Mucosa of stomach (tissue), 1 donor: ENCODE data around the gene TOR2A.

Experiments used
- H3K27me3 ChIP-seq: one replicate; pipeline ENCODE4 v1.7.0; 2013; ENCODE audit warnings: mild to moderate bottlenecking, low read length; ENCODE audit not compliant: control insufficient read depth, insufficient read depth
- H3K36me3 ChIP-seq: one replicate; pipeline ENCODE4 v1.7.0; 2013; ENCODE audit warnings: low read length; ENCODE audit not compliant: control insufficient read depth, insufficient read depth
- H3K4me1 ChIP-seq: one replicate; pipeline ENCODE4 v1.7.0; 2013; ENCODE audit warnings: mild to moderate bottlenecking, low read length; ENCODE audit not compliant: control insufficient read depth, insufficient read depth
- H3K4me3 ChIP-seq: one replicate; pipeline ENCODE4 v1.7.0; 2013; ENCODE audit warnings: low read length
- H3K9ac ChIP-seq: one replicate; pipeline ENCODE4 v1.7.0; 2013; ENCODE audit warnings: mild to moderate bottlenecking, low read length, moderate library complexity
- H3K9me3 ChIP-seq: one replicate; pipeline ENCODE4 v1.7.0; 2013; ENCODE audit warnings: mild to moderate bottlenecking, low read length, moderate library complexity; ENCODE audit not compliant: control insufficient read depth
- donor health status: Pancreatic carcinoma.

Gene TOR2A

GRCh38 chr9:127773981-127774380 is 38.9 kb upstream of the TOR2A start:
- no peak overlapping the region for H3K4me3 ChIP-seq
- H3K36me3 ChIP-seq, result no peaks in the 10 kb centered on the region
- no peaks in the 10 kb centered on the region for H3K9me3 ChIP-seq
- H3K4me1 ChIP-seq, result peaks cover 16% of the 10 kb centered on the region
- no peaks in the 10 kb centered on the region for H3K27me3 ChIP-seq
- no peak overlapping the region for H3K9ac ChIP-seq

- H3K27me3 ChIP-seq, result no peaks in the 10 kb centered on the region
- peaks cover 12% of the 10 kb centered on the region for H3K4me1 ChIP-seq
- no peaks in the 10 kb centered on the region for H3K36me3 ChIP-seq
- no peaks in the 10 kb centered on the region for H3K9me3 ChIP-seq
- no peak overlapping the region for H3K9ac ChIP-seq
- H3K4me3 ChIP-seq, result no peak overlapping the region
Observed at GRCh38 chr9:127773272-127773671, 38.2 kb upstream of the TOR2A start.

- no peaks in the 10 kb centered on the region for H3K9me3 ChIP-seq
- peaks cover 12% of the 10 kb centered on the region for H3K4me1 ChIP-seq
- no peaks in the 10 kb centered on the region for H3K36me3 ChIP-seq
Observed at GRCh38 chr9:127772603-127773002, 37.5 kb upstream of the TOR2A start.

GRCh38 chr9:127771570-127772189 is 36.6 kb upstream of the TOR2A start:
- no peaks in the 10 kb centered on the region for H3K36me3 ChIP-seq
- no peaks in the 10 kb centered on the region for H3K9me3 ChIP-seq
- H3K4me3 ChIP-seq, result no peak overlapping the region
- no peaks in the 10 kb centered on the region for H3K27me3 ChIP-seq
- H3K4me1 ChIP-seq, result peaks cover 12% of the 10 kb centered on the region
- H3K9ac ChIP-seq, result no peak overlapping the region

More at GRCh38 chr9:127772603-127773002, 37.5 kb upstream of the TOR2A start:
- Histone ChIP-seq H3K27me3 (no peaks in the 10 kb centered on the region), H3K9ac (no peak overlapping the region), H3K4me3 (no peak overlapping the region)

GRCh38 chr9:127770905-127771569 is 35.9 kb upstream of the TOR2A start:
- Histone ChIP-seq H3K9me3 (no peaks in the 10 kb centered on the region), H3K27me3 (no peaks in the 10 kb centered on the region), H3K4me3 (peak overlapping the region; percentile 14), H3K4me1 (peaks cover 12% of the 10 kb centered on the region), H3K36me3 (no peaks in the 10 kb centered on the region), H3K9ac (peak overlapping the region; percentile 50)

GRCh38 chr9:127770583-127770904 is 35.5 kb upstream of the TOR2A start:
- Histone ChIP-seq H3K4me3 (peak overlapping the region; percentile 14), H3K27me3 (no peaks in the 10 kb centered on the region), H3K9ac (peak overlapping the region; percentile 50), H3K9me3 (no peaks in the 10 kb centered on the region), H3K4me1 (peaks cover 12% of the 10 kb centered on the region), H3K36me3 (no peaks in the 10 kb centered on the region)

- H3K36me3 ChIP-seq, result no peaks in the 10 kb centered on the region
- H3K9me3 ChIP-seq, result no peaks in the 10 kb centered on the region
- peak overlapping the region; percentile 50 for H3K9ac ChIP-seq
- no peaks in the 10 kb centered on the region for H3K27me3 ChIP-seq
- H3K4me3 ChIP-seq, result peak overlapping the region; percentile 14
- peaks cover 12% of the 10 kb centered on the region for H3K4me1 ChIP-seq
Observed at GRCh38 chr9:127769929-127770582, 35.0 kb upstream of the TOR2A start.

GRCh38 chr9:127769101-127769500 is 34.0 kb upstream of the TOR2A start:
- Histone ChIP-seq H3K4me3 (no peak overlapping the region), H3K4me1 (peaks cover 12% of the 10 kb centered on the region), H3K27me3 (no peaks in the 10 kb centered on the region), H3K9ac (no peak overlapping the region), H3K9me3 (no peaks in the 10 kb centered on the region), H3K36me3 (no peaks in the 10 kb centered on the region)

GRCh38 chr9:127768698-127769097 is 33.6 kb upstream of the TOR2A start:
- no peak overlapping the region for H3K9ac ChIP-seq
- H3K4me3 ChIP-seq, result no peak overlapping the region
- peaks cover 12% of the 10 kb centered on the region for H3K4me1 ChIP-seq
- no peaks in the 10 kb centered on the region for H3K9me3 ChIP-seq
- H3K27me3 ChIP-seq, result no peaks in the 10 kb centered on the region
- no peaks in the 10 kb centered on the region for H3K36me3 ChIP-seq

- Histone ChIP-seq H3K9ac (peak overlapping the region; percentile 22), H3K9me3 (no peaks in the 10 kb centered on the region), H3K27me3 (no peaks in the 10 kb centered on the region), H3K4me3 (no peak overlapping the region), H3K36me3 (no peaks in the 10 kb centered on the region), H3K4me1 (peaks cover 12% of the 10 kb centered on the region)
Observed at GRCh38 chr9:127767909-127768331, 32.8 kb upstream of the TOR2A start.

- Histone ChIP-seq H3K27me3 (peaks cover under 1% of the 10 kb centered on the region), H3K36me3 (no peaks in the 10 kb centered on the region), H3K9ac (no peak overlapping the region), H3K4me3 (no peak overlapping the region), H3K9me3 (no peaks in the 10 kb centered on the region), H3K4me1 (peaks cover 12% of the 10 kb centered on the region)
Observed at GRCh38 chr9:127767410-127767809, 32.3 kb upstream of the TOR2A start.

- H3K9ac ChIP-seq, result no peak overlapping the region
- H3K36me3 ChIP-seq, result no peaks in the 10 kb centered on the region
- H3K9me3 ChIP-seq, result no peaks in the 10 kb centered on the region
- H3K27me3 ChIP-seq, result peaks cover 8% of the 10 kb centered on the region
- H3K4me1 ChIP-seq, result peaks cover 5% of the 10 kb centered on the region
- no peak overlapping the region for H3K4me3 ChIP-seq
Observed at GRCh38 chr9:127765418-127765817, 30.3 kb upstream of the TOR2A start.
